HG02970 (cell line): ENCODE results near the gene SERPINB1.
"Not testable (repeated sequence)": the region's sequence is repeated elsewhere in the genome, so short reads cannot be mapped to it uniquely, and the experiment has no call there.

Experiments
- ATAC-seq: cut with Tn5 transposase; IDR thresholded peaks from one replicate; pipeline ENCODE4 v1.9.1; 2021; ENCODE audit warnings: mild to moderate bottlenecking, moderate library complexity, moderate number of reproducible peaks; ENCODE audit not compliant: unreplicated experiment, low FRiP score

The SERPINB1 gene

GRCh38 chr6:2841264-2842138 lies at the start of gene SERPINB1:
Gene SERPINB1 (minus strand): TSS chr6:2841863. CDS start chr6:2840586, 1,277 bp downstream.
- peak; percentile 48 for ATAC-seq

GRCh38 chr6:2890976-2891767 lies 49.5 kb upstream of the SERPINB1 start:
- no peak for ATAC-seq

DNA sequence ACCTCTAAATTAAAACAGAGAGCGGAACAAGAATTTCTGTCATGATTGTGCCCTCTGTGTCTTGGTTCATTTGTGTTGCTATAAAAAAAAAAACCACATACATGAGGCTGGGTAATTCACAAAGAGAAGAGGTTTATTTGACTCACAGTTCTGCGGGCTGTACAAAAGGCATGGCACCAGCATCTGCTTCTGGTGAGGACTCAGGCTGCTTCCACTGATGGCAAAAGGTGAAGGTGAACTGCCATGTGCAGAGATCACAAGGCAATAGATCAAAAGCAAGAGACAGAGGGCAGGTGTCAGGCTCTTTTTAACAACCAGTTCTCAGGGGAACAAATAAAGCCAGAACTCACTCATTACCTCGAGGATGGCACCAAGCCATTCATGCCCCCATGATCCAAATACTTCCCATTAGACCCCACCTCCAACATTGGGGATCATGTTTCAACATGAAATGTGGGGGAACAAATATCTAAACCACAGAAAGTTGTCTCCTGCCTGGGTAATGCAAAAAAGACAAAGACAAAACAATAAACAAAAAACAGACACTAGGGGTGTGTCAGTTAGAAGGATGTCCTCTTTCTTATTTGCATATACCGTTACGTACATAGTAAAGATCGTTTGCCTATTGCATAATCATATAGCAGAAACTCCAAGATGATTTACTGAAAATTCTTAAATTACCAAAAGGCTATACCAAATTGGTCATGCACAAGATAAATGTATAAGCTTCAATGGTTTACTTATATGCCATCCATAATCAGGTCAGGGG lies 44.5 kb upstream of the SERPINB1 start:
- ATAC-seq: no peak

DNA sequence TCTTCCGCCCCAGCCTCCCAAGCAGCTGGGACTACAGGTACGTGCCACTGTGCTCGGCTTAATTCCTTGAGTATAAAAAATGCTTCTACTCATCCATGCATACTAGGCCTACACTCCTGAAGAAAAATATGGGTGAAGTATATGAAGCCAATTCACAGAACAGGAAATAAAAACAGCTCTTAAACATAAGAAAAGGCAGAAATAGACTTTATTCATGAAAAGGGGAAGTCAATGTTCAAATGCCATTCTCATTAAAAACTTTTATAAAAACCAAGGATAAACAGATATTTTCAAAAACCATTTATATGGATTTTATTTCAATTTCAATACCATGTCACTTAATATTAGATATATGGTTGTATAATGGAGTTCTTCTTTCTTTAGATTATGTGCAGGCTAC lies 43.1 kb upstream of the SERPINB1 start:
- no peak for ATAC-seq

DNA sequence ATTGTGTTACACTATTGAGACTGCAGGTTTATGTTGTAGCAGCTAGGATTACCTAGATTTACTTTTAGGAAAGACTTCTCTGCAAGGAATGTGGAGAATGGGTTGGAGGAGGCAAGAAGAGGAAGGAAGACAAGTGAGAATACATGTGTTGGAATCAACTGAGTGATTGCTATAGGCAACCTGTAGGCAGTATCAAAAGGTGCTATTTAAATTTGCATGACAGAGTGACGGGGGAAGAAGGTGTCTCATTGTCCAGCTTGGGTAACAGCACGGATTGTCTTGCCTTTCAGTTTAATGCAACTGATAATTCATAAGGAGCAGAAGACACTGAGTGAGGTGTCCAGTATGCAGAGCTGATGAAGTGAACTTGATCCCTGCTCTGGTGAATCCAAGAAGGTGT lies 42.0 kb upstream of the SERPINB1 start:
- no peak for ATAC-seq

DNA sequence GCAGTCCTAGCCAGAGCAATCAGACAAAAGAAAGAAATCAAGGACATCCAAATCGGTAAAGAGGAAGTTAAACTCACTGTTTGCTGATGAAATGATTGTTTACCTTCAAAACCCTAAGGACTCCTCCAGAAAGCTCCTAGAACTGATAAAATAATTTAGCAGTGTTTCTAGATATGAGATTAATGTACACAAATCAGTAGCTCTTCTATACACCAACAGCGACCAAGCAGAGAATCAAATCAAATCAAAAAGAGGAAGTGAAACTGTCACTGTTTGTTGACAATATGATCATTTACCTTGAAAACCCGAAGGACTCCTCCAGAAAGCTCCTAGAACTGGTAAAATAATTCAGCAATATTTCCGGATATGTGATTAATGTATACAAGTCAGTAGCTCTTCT lies 39.8 kb upstream of the SERPINB1 start:
- ATAC-seq: no peak

DNA sequence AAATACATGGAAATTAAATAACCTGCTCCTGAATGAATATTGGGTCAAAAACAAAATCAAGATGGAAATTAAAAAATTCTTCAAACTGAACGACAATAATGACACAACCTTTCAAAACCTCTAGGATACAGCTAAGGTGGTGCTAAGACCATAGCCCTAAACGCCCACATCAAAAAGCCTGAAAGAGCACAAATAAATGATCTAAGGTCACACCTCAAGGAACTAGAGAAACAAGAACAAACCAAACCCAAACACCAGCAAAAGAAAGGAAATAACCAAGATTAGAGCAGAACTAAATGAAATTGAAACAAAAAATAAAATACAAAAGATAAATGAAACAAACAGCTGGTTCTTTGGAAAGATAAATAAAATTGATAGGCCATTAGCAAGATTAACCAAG lies 38.5 kb upstream of the SERPINB1 start:
- not testable (repeated sequence) for ATAC-seq

- ATAC-seq: no peak
These were observed 36.3 kb upstream of the SERPINB1 start for GRCh38 chr6:2877960-2878359.

- no peak for ATAC-seq
These were observed 35.6 kb upstream of the SERPINB1 start for GRCh38 chr6:2877057-2877882.

GRCh38 chr6:2876210-2877056 lies 34.8 kb upstream of the SERPINB1 start:
- no peak for ATAC-seq

- no peak for ATAC-seq
These were observed 33.9 kb upstream of the SERPINB1 start for GRCh38 chr6:2875359-2876191.

GRCh38 chr6:2873643-2874042 lies 32.0 kb upstream of the SERPINB1 start:
- no peak for ATAC-seq

GRCh38 chr6:2872423-2873358 lies 31.0 kb upstream of the SERPINB1 start:
- no peak for ATAC-seq

- no peak for ATAC-seq
These were observed 30.3 kb upstream of the SERPINB1 start for GRCh38 chr6:2871953-2872352.

DNA sequence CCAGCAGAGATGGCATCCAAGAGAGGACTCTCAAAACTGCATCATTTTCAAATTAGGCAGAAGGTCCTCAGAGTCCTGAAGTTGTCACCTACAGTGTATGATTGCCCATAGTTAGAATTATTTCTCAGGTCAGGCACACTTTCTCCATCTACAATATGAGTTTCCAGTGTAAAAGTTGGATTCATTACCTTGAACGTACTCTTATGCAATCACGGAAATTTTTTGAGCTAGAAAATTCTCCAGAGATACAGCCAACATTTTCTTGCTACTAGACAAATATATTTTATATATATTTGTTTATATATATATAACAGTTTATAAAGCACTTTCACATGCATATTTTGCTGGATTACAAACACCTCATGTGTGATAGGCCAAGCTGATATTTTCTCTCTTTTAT lies 29.4 kb upstream of the SERPINB1 start:
- ATAC-seq: no peak

GRCh38 chr6:2870046-2870636 lies 28.5 kb upstream of the SERPINB1 start:
- ATAC-seq: no peak

GRCh38 chr6:2868637-2869036 lies 27.0 kb upstream of the SERPINB1 start:
- ATAC-seq: no peak
